Measurements from ENCODE around the gene EPHB2.

GRCh38 chr1:22907528-22907927, 196.9 kb downstream of the EPHB2 start:
- TF ChIP-seq, protein P1, sequence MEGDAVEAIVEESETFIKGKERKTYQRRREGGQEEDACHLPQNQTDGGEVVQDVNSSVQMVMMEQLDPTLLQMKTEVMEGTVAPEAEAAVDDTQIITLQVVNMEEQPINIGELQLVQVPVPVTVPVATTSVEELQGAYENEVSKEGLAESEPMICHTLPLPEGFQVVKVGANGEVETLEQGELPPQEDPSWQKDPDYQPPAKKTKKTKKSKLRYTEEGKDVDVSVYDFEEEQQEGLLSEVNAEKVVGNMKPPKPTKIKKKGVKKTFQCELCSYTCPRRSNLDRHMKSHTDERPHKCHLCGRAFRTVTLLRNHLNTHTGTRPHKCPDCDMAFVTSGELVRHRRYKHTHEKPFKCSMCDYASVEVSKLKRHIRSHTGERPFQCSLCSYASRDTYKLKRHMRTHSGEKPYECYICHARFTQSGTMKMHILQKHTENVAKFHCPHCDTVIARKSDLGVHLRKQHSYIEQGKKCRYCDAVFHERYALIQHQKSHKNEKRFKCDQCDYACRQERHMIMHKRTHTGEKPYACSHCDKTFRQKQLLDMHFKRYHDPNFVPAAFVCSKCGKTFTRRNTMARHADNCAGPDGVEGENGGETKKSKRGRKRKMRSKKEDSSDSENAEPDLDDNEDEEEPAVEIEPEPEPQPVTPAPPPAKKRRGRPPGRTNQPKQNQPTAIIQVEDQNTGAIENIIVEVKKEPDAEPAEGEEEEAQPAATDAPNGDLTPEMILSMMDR (IDR thresholded peaks at IDR 0.05): no peak
- no peak for TF ChIP-seq POLR2A (IDR thresholded peaks at IDR 0.05)
